ENCODE data around the gene THRA. TPM values are rescaled to one million over a fixed set of nuclear protein-coding genes. Genes with fewer than 3 reads are reported as not detected.

THRA gene
- total and polyA plus RNA-seq, 9 of the 15 experiments (the other 6 are each of a cell fraction or from before 2014, with no cell fraction given): 0.34 to 23.4 (median 12.7) TPM

GRCh38 chr17:40070709-40071312, 8.0 kb downstream of the THRA start (continued):
- 0 out of 2 replicates have a peak, but pooled peaks have one; percentile 13 for TF ChIP-seq NCOR1 (IDR thresholded peaks at IDR 0.05)
- peak; percentile 46; the same call in 1 of the 2 replicates for TF ChIP-seq SMARCA4 (IDR thresholded peaks at IDR 0.05)
- peak in 1 of 2 experiments; percentile 32; a peak in 1 of 4 replicates for TF ChIP-seq TRIM24 (IDR thresholded peaks at IDR 0.05)
- TF ChIP-seq SRSF9 (IDR thresholded peaks at IDR 0.05; ENCODE audit: borderline replicate concordance, low read depth, low read length): no peak
- TF ChIP-seq, protein P1, sequence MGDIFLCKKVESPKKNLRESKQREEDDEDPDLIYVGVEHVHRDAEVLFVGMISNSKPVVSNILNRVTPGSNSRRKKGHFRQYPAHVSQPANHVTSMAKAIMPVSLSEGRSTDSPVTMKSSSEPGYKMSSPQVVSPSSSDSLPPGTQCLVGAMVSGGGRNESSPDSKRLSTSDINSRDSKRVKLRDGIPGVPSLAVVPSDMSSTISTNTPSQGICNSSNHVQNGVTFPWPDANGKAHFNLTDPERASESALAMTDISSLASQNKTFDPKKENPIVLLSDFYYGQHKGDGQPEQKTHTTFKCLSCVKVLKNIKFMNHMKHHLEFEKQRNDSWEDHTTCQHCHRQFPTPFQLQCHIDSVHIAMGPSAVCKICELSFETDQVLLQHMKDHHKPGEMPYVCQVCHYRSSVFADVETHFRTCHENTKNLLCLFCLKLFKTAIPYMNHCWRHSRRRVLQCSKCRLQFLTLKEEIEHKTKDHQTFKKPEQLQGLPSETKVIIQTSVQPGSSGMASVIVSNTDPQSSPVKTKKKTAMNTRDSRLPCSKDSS (IDR thresholded peaks at IDR 0.05; ENCODE audit: low read depth, partially characterized antibody): no peak
- peak; percentile 78 for TF ChIP-seq HDGF (IDR thresholded peaks at IDR 0.05)
- TF ChIP-seq MTA1 (IDR thresholded peaks at IDR 0.05; ENCODE audit: borderline replicate concordance): peak; percentile 74; the same call in 1 of the 2 replicates

- ATAC-seq (peak; percentile 6; the same call in 1 of the 3 replicates), DNase-seq (ENCODE audit: extremely low read depth in 1 of 4, low spot score in 3 of 4) (peak in 3 of 4 experiments; percentile 54 to 64 (median 61)), FAIRE-seq (no peak)
- H3K27me3 ChIP-seq (ENCODE audit: control insufficient read depth in 2 of 2, insufficient read depth in 2 of 2, low read length in 2 of 2): no peaks in the 10 kb centered on the region
- H4K20me1 ChIP-seq (replicated peaks; ENCODE audit: control insufficient read depth, insufficient read depth, low read length): no peaks in the 10 kb centered on the region
- H2AFZ ChIP-seq (ENCODE audit: low read depth, low read length): peak overlapping the region; percentile 75
- peaks cover 16% of the 10 kb centered on the region; the same call in 2 of the 3 replicates for H3K36me3 ChIP-seq (ENCODE audit: control insufficient read depth, insufficient read depth, low read length)
- no peaks in the 10 kb centered on the region for H3K9me1 ChIP-seq (ENCODE audit: control insufficient read depth, insufficient read depth, low read length)
- WGBS (ENCODE audit: insufficient coverage, low coverage, missing lambda C conversion rate): 29% methylated on average over 16 of the region's 16 CpGs
- peaks cover 69% of the 10 kb centered on the region for H3K79me2 ChIP-seq (ENCODE audit: control insufficient read depth, insufficient read depth, low read length)
- POLR2A ChIA-PET: interaction anchor here (0.6 to 1.1 kb wide), 4 partner anchors 10 to 44 kb away, joined by 3 read pairs; no protein-coding TSS in a partner anchor
- peak overlapping the region; percentile 59 to 90 for H3K9ac ChIP-seq (ENCODE audit: insufficient read depth in 1 of 2, low read depth in 2 of 2, low read length in 2 of 2)
- H3K9me3 ChIP-seq (replicated peaks; ENCODE audit: control insufficient read depth, insufficient read depth, low read depth, low read length): no peaks in the 10 kb centered on the region
- no TSS peak for BruUV-seq (replicated peaks)
- peak overlapping the region; percentile 24; the same call in 1 of the 2 replicates for H3K4me3 ChIP-seq
- H3K4me1 ChIP-seq (replicated peaks in 1 of 2; ENCODE audit: control insufficient read depth in 2 of 2, insufficient read depth in 2 of 2, low read length in 2 of 2): peaks cover 85 to 89% of the 10 kb centered on the region in 2 experiments
- peak overlapping the region; percentile 77 for H3K27ac ChIP-seq (ENCODE audit: extremely low read depth, low read depth, low read length)
- in situ Hi-C loops (cut with MboI): no loop called here
- CTCF ChIA-PET (ENCODE audit: low intra/inter-chr PET ratio): no interaction called here
- H3K4me2 ChIP-seq (ENCODE audit: insufficient read depth, low read length): peak overlapping the region; percentile 74
- intact Hi-C loops (cut with micrococcal nuclease): no loop called here
- no peak for TF ChIP-seq ZBTB7A (IDR thresholded peaks at IDR 0.05; ENCODE audit: borderline replicate concordance, control insufficient read depth, low read depth, low read length)
- no peak for TF ChIP-seq ZBTB11 (CRISPR knock-in tag; IDR thresholded peaks at IDR 0.05)
- TF ChIP-seq, protein P2, sequence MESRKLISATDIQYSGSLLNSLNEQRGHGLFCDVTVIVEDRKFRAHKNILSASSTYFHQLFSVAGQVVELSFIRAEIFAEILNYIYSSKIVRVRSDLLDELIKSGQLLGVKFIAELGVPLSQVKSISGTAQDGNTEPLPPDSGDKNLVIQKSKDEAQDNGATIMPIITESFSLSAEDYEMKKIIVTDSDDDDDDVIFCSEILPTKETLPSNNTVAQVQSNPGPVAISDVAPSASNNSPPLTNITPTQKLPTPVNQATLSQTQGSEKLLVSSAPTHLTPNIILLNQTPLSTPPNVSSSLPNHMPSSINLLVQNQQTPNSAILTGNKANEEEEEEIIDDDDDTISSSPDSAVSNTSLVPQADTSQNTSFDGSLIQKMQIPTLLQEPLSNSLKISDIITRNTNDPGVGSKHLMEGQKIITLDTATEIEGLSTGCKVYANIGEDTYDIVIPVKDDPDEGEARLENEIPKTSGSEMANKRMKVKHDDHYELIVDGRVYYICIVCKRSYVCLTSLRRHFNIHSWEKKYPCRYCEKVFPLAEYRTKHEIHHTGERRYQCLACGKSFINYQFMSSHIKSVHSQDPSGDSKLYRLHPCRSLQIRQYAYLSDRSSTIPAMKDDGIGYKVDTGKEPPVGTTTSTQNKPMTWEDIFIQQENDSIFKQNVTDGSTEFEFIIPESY (CRISPR knock-in tag; IDR thresholded peaks at IDR 0.05): no peak
- TF ChIP-seq COPS2 (conservative IDR thresholded peaks at IDR 0.05): no peak
- TF ChIP-seq HSF4 (CRISPR knock-in tag; IDR thresholded peaks at IDR 0.05; ENCODE audit: borderline replicate concordance): peak; percentile 6; the same call in 1 of the 2 replicates
Observed at GRCh38 chr17:40071313-40072039, 8.7 kb downstream of the THRA start.

Data from K562 (cell line).